Measurements from ENCODE around the gene BDKRB2. TPM values are rescaled to one million over a fixed set of nuclear protein-coding genes. Genes with fewer than 3 reads are reported as not detected.

The BDKRB2 gene
- total RNA-seq, 1 experiment from 2014 or later, result 0.49 TPM

GRCh38 chr14:96176811-96177211 is 27.8 kb upstream of the BDKRB2 start:
- H3K9me2 ChIP-seq (ENCODE audit: insufficient read depth), result no peaks in the 10 kb centered on the region
- TF ChIP-seq ZBTB33 (IDR thresholded peaks at IDR 0.05; ENCODE audit: extremely low read depth, insufficient replicate concordance, low read length), result no peak
- no peak for TF ChIP-seq RAD21 (IDR thresholded peaks at IDR 0.05; ENCODE audit: low read depth)
- no peak for TF ChIP-seq SIN3A (IDR thresholded peaks at IDR 0.05; ENCODE audit: low read depth)
- no peak for TF ChIP-seq CTCF (IDR thresholded peaks at IDR 0.05 in 2 of 3, conservative IDR thresholded peaks at IDR 0.05 in 1 of 3; ENCODE audit: borderline replicate concordance in 1 of 3, insufficient read depth in 1 of 3, low read depth in 2 of 3, low read length in 2 of 3)
- TF ChIP-seq, protein P1, sequence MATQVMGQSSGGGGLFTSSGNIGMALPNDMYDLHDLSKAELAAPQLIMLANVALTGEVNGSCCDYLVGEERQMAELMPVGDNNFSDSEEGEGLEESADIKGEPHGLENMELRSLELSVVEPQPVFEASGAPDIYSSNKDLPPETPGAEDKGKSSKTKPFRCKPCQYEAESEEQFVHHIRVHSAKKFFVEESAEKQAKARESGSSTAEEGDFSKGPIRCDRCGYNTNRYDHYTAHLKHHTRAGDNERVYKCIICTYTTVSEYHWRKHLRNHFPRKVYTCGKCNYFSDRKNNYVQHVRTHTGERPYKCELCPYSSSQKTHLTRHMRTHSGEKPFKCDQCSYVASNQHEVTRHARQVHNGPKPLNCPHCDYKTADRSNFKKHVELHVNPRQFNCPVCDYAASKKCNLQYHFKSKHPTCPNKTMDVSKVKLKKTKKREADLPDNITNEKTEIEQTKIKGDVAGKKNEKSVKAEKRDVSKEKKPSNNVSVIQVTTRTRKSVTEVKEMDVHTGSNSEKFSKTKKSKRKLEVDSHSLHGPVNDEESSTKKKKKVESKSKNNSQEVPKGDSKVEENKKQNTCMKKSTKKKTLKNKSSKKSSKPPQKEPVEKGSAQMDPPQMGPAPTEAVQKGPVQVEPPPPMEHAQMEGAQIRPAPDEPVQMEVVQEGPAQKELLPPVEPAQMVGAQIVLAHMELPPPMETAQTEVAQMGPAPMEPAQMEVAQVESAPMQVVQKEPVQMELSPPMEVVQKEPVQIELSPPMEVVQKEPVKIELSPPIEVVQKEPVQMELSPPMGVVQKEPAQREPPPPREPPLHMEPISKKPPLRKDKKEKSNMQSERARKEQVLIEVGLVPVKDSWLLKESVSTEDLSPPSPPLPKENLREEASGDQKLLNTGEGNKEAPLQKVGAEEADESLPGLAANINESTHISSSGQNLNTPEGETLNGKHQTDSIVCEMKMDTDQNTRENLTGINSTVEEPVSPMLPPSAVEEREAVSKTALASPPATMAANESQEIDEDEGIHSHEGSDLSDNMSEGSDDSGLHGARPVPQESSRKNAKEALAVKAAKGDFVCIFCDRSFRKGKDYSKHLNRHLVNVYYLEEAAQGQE (IDR thresholded peaks at IDR 0.05; ENCODE audit: low read depth), result no peak
- TF ChIP-seq JUND (IDR thresholded peaks at IDR 0.05), result no peak
- RAD21 ChIA-PET (ENCODE audit: low non-redundant PET in 1 of 2, low total read pairs in 2 of 2, uncharacterized antibody in 2 of 2, unreplicated experiment in 2 of 2), result no interaction called here
- intact Hi-C loops (cut with micrococcal nuclease), result no loop called here
- H3K9ac ChIP-seq (ENCODE audit: low read length), result no peak overlapping the region
- ATAC-seq (no peak), DNase-seq (ENCODE audit: low read depth, low spot score) (no peak)
- H4K20me1 ChIP-seq (ENCODE audit: insufficient read depth), result no peaks in the 10 kb centered on the region
- H3K9me3 ChIP-seq (ENCODE audit: control insufficient read depth in 1 of 2, insufficient read depth in 1 of 2, low read depth in 1 of 2, low read length in 2 of 2), result no peaks in the 10 kb centered on the region
- no TSS peak for BruUV-seq (replicated peaks)
- no peak overlapping the region for H3K4me2 ChIP-seq (ENCODE audit: low read length)
- 0 out of 2 replicates have a peak, but pooled peaks cover 6% of the 10 kb centered on the region for H3K27me3 ChIP-seq (ENCODE audit: insufficient read depth, low read length)
- H3K4me3 ChIP-seq (replicated peaks in 1 of 2; ENCODE audit: low read depth in 1 of 2, low read length in 2 of 2), result no peak overlapping the region
- no peaks in the 10 kb centered on the region for H3K79me2 ChIP-seq (ENCODE audit: insufficient read depth, low read length)
- no peaks in the 10 kb centered on the region for H3K36me3 ChIP-seq (ENCODE audit: control insufficient read depth in 1 of 2, insufficient read depth in 2 of 2, low read length in 2 of 2)
- CTCF ChIA-PET, result no interaction called here
- no peaks in the 10 kb centered on the region for H3K4me1 ChIP-seq (ENCODE audit: control insufficient read depth in 1 of 2, insufficient read depth in 2 of 2, low read length in 2 of 2)
- H2AFZ ChIP-seq (ENCODE audit: low read depth, low read length, poor library complexity, severe bottlenecking), result no peak overlapping the region
- POLR2A ChIA-PET, result no interaction called here
- no peak overlapping the region for H3K27ac ChIP-seq (ENCODE audit: low read depth, low read length)

Measured in HCT116 (cell line).